HG03095 (cell line): ENCODE measurements around the gene GALNS.

Experiments
- ATAC-seq: cut with Tn5 transposase; IDR thresholded peaks from one replicate; pipeline ENCODE4 v1.9.1; 2021; ENCODE audit warnings: moderate library complexity; ENCODE audit not compliant: unreplicated experiment

The GALNS gene

DNA sequence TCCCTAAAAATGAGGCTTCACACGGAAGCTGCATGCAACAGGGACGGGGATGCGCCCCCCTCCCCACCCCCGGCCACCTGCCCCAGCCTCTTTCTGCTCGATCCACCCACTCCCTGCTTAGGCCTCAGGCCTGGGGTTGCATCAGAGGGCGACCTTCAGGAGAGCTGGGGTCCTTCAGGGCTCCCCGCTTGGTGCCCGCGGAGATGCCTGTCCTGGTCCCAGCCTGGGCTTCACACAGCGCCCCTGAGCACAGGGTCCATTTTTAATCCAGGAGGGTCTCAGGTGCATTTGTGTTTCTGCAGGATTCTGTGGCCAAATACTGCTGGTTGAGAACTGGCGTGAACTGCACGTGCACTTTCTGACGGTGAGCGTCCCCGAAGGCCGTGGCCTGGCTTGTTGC lies 37.6 kb downstream of the GALNS start:
- no peak for ATAC-seq

DNA sequence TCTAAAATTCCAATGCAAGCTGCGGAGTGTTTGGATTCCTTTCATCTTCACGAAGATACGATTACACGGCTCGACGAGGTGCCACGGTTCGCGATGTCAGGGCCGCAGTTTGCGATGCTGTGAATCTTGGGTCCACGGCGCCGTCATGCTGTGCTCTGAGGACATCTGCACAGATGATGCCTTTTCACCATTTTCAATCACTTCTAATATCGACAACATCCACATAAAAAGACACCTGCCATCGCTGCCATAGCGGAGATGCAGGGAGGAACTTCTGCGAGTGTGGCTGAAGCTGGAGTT lies 38.2 kb downstream of the GALNS start:
- no peak for ATAC-seq

DNA sequence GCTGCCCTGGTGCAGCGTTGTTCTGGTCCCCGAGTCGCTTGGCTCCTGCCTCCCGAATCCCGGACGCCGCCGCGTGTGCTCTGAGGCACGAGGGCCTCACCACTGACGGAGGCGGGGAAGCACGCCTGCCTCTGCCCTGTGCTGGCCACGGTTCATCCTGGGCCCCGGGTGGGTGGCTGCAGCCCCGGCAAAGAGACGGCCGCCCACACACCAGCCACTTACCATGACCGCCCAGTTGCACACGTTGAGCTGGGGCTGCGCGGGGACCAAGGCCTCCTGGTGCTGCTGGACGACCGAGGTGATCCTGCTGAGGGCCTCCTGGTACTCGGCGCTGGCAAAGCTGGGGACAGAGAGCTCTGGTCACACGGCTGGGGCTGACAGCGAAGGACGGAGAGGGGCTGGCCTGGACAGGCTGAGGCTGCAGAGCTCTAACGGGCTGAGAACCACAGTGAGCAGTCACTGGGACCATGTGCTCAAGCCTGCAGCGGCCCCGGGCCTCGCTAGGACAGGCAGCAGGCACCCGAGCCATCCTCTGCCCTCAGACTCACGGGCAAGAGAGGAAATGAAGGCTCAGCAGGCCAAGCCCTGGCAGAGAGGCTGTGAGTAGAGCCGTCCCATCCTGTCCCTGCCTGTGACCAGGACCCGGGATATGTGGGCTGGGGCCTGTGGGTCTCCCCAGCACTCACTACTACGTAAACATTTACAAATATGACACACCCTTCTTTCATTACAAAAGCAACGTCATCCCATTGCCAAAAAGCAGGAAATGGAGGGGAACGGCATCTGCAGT lies 38.8 kb downstream of the GALNS start:
- no peak for ATAC-seq

DNA sequence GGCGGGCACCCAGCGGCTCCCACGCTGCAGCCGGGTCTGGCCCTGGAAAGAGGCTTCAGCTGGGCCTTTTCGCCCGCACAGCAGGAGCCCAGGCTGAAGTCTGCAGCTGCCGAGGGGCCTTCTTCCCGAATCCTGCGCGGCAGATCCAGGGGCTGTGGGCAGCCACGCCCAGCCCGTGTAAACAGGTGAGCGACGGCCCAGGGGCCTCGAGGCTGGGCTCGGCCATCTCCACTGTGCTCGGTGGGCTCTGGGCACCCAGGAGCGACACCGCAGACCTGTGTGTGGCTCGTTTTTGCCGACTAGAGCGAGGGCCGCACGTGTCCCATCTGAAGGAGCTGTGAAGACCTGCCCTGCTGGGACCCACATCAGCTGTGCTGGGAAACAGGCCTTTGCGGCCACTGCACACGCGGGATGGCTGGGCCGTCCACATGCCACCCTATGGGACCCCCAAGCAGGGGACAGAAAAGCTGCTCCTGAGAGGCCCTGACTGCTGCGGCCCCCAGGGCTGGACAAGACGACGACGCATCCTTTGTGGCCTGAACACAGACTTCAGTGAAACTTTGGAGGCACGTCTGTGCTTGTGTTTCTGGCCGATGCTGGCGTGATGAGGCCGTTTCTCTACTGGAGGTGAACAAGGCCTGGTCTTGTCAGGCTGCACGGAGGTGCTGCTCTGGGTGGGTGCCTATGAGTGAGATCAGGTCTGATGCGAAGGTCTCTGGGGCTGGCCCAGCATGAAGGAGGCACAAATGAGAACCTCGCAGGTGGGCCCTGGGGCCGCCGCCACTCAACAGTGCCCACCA lies 39.8 kb downstream of the GALNS start:
- ATAC-seq, result no peak

DNA sequence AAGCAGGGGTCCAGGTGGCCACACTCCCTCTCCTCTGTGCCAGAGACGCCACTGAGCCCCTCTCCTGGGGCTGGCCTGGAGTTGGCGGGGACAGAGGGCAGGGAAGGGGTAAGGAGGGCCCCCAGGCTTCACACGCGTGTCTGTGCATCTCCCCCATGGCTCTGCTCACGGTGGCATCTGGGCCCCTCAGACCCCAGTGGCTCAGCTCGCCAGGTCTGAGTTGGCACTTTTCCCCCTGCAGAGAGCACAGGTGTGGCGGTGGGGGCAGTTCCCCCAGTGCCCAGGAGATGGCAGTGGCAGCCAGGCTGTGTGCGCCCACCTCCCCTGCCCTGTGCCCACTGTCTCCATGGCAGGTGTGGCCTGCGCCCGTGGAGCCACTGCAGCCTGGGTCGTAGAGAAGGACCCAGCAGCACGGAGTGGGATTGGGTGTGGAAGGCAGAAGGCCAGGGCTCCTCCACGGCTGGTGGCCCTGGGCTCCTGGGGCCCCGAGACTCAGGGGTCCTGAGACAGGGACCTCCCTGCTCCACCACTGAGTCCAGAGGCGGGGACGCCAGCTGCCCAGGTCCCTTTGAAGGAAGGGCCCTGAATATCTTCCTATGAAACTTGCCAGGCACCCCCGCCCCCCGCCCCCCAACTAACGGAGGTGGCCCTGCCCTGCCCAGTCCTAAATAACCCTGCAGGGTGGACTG lies 40.7 kb downstream of the GALNS start:
- no peak for ATAC-seq

DNA sequence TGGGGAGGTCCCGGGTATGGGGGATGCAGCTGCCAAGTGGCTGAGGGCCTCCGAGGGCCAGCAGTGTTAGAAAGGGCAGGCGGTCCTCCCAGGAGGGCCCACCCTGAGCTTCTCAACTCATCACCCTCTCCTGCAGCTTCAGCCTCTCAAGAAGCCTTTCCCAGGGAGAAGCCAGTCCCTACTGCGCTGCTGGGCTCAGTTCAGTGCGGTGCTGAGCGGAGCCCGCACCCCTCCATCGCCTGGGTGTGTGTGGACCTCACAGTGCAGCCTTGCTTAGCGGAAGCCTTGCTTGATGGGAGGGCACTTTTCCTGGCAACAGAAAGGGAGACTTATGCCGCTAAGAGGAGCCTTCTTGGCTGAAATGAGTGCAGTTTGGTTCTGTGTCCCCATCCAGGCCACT lies 41.5 kb downstream of the GALNS start:
- ATAC-seq, result no peak

DNA sequence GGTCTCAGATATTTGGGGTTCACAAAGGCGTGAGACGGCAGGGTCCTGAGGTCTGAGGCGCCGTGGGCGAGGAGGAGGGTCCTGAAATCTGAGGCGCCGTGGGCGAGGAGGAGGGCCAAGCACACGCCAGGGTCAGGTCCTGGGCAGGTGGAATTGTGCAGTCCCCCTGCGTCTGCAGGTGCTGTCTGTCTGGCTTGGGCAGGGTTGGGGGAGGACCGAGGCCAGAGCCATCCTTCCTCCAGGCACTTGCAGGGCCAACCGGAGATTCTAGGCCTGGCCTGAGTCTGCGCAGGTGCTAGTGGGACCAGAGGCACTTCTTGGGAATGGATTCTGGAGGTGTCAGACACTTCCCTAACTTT lies 42.6 kb downstream of the GALNS start:
- ATAC-seq, result no peak

DNA sequence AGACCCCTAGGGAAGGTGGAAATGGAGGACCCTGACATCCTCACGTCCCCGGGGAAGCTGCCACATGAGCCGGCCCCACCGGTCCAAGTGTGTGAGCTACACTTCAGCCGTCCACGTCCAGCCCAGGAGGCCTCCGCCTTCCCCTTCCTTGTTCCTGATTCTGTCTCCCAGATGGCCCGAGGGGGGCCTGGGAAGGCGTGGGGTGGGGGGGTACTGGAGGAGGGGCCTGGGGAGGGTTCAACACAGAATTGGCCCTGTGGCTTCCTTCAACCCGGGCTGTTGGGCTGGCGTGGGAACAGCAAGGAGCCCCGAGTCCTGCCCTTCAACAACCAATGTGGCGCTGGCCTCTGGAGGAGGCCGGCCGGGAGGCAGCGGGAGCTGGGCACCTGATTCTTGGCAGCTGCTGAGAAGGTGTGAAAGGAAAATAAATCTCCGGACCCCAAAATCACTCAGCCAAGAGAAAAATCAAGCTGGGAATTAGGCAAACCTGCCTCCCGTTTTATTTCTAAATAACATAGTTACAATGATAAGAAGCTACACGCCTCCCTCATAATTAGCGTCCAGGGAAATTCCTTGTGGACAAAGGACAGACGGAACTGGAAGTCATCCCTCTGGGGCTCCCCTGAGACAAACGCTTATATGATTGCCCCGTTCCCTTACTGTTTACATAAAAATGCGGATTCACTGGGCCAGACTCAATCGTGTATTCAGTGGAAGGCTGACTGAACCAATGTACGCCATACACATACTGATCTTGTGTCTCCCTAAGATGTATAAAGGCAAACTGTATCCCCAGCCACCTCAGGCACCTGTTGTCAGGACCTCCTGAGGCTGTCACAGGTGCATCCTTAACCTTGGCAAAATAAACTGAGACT lies 43.2 kb downstream of the GALNS start:
- no peak for ATAC-seq

DNA sequence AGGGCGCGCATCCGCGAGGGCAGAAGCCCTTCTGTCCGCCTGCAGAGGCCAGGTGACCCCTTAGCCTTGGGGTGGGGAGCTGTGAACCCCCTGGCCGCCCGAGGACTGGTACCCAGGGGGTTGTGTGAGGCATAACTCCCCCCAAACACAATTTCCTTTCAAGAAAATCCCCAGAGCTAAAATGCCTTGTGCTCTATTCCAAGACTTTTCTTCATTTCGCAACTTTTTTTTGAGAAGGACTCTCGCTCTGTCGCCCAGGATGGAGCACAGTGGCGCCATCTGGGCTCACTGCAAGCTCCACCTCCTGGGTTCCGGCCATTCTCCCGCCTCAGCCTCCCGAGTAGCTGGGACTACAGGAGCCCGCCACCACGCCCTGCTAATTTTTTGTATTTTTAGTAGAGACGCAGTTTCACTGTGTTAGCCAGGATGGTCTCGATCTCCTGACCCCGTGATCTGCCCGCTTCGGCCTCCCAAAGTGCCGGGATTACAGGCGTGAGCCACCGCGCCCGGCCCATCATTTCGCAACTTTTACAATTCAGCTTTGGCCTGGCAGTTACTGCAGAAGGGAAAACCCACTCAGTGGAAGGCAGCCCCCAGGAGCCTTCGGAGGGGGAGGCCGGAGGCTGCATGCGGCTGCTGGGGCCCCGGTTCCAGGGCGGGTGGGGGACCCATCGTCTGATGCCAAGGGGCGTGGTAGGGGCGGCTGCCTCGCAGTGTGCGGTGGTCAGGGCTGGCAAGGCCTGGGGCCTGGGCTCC lies 44.1 kb downstream of the GALNS start:
- no peak for ATAC-seq

DNA sequence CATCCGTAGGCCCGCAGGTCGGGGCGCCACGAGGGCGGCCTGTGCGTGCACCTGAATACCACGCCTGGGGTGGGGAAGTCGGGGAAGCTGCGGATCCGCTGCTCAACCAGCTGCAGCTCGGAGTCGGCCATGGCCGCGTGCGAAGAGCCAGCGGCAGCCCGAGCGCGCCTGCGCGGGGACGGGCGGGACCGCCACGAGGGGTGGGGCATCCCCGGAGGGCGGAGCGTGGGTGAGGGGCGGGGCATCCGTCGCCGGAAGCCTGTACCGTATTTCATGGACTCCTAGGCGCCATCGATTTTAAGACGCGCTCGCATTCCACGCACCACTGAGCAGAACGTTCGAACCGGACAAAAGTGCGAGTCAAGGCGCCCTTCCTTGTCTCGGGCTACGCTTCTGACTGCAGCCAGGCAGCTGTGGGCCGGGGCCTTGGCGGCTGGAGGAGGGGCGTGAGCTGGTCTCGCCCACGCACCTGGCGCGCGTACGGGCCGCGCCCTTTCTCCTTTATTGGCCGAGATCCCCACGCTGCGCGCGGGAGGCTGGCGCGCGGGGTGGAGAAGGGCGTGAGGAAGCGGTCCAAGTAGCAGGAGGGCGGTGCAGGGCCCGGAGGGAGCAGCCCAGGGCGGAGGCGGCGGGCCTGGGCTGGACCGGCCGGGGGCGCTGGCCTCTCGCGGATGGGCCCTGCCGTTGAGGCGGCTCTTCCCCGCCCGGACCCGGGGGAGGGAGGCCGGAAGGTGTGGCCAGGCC lies 44.8 kb downstream of the GALNS start, which contains the start of gene APRT:
APRT (minus strand) TSS at position 160 of the 744 bp plus-strand sequence; CDS start at position 131, 29 bp downstream.
- ATAC-seq, result peak; percentile 53

DNA sequence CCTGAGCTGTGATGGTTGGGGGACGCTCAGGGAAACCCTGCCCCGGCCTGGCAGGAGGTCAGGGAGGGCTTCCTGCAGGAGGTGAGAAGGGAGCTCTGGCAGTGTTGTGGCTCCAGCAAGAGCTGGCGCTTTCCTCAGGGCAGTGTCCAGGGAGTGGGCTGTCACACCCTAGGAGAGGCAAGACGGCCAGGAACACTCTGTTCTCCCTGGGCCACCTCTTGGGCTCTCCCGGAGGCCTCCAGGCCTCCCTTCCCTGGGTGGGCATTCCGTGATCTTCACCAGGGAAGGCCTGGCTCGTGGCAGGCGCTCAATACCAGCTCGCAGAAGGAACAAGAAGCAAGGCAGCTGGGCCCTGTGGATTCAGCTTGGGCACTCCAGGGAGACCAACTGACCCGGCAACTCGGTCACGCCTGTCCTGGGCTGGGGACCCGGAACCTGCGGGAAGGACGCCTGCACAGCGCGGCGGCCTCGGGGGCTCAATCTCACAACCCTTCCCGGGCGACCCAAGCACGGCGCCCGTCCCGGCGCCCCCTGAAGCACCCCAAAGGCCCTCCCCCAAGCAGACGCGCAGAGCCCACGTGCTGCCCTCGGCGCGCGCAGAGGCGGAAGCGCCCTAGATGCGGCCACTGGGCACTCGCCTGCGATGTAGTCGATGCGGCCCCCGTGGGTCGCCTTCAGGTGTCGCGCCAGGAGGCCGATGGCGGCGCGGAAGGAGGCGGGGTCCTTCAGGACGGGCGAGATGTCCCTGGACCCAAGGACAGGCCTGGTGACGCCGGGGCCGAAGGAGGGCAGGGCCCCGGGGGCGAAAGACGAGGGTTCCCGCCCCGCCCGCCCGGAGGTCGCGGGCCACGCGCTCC lies 45.6 kb downstream of the GALNS start:
- ATAC-seq, result peak; percentile 45

DNA sequence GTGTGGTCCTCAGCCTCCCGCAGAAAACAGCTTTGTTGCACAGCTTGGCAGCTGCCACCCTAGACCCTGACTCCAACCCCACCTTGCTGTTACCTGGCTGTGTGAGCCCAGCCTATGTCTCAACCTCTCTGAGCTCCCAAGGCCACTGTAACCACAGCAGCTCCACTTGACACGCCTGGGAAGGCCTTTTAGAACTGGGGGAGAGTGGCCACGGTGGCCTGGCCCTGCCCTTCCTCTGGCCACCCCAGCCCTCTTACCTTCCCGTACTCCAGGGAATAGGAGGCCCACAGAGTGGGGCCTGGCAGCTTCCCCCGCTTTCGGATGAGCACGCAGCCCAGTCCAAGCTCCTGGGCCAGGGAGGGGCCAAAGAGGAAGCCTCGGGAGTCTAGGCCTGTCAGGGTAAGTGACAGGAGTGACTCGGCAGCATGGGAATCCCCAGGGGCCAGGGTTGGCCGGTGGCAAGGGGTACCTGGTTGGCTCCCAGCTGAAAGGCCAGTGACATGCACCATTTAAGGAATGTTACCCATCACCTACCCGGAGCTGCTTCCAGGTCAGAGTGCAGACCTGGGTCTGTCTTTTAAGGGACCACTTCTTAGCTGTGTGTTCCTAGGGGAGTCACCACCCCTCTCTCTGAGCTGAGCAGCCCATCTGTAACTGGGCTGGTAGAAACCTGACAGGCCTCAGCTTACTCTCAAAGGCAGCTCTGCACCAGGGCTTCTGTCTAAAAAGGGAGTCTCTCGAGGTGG lies 46.4 kb downstream of the GALNS start:
- no peak for ATAC-seq

DNA sequence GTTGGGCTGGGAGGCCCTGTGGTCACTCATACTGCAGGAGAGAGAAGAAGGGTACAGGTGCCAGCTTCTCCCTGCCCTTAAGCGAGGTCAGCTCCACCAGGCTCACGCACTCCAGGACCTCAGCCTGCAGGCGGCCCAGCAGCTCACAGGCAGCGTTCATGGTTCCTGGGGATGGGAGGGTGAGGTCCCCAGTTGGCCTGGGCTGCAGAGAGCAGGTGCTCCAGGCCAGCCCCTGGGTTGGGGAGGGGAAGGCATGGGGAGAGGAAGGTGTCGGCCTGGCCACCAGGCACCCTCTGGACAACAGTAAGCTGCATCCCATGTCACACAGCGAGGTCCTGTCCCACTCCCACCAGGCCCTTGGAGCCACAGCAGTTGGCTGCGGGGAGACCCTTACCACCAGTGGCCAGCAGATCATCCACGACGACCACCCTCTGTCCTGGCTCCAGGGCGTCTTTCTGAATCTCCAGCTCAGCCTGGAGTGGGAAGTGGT lies 47.0 kb downstream of the GALNS start:
- ATAC-seq, result no peak

DNA sequence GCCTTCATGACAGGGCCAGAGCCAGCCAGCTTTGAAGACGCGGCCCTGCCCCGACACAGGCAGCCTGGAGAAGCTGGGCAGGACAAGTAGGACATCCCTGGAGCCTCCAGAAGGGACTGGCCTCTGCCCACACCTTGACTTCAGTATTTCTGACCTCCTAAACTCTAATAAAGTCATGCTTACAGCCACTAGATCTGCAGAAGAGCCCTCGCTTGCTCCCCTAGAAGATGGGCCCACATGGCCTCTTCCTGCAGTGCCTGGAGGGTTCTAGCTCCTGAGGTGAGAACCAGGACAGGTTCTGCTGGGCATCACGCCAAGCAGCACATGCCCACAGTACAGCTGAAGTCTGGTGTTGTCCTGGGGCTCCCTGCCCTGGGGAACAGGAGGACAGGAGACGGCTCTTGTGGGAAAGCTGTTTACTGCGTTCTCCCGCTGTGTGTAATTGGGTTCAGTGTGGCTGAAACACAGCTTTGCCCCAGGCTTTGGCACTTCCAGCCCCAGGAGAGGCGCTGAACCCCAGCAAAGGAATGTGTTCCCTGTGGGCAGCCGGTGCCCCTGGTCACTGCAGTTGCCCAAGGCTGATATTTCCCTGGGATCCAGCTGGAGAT lies 47.6 kb downstream of the GALNS start:
- no peak for ATAC-seq

DNA sequence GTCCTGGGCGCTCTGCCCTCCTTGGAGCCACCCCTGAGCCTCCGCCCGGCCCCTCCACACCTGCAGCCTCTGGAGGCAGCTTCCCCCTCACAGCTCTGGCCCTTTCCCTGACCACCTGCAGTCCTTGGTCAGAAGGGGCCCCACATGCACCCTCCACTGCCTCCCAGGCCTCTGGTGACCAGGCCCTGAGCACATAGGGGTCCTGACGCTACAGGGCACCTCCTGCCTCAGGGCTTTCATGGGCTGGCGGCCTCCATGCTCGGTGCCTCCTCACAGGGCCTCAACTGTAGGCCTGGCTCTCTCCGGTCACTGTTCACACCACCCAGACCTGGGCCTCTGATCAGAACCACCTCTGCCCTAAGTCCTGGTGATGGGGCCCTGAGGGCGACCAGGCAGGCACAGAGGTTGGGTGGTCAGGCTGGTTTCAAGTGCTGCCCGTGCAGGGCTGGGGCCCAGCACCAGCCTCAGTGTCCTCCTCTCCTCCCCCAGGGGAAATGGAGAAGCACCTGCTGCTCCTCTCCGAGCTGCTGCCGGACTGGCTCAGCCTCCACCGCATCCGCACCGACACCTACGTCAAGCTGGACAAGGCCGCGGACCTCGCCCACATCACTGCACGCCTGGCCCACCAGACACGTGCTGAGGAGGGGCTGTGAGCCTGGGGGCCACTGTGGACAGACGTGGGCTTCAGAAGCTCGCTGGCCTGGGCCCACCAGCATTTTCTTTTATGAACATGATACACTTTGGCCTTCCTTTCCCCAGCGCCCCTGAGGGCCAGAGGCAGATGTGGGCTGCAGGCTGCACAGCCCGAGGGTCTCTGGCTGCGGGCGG lies 48.9 kb downstream of the GALNS start:
- no peak for ATAC-seq

DNA sequence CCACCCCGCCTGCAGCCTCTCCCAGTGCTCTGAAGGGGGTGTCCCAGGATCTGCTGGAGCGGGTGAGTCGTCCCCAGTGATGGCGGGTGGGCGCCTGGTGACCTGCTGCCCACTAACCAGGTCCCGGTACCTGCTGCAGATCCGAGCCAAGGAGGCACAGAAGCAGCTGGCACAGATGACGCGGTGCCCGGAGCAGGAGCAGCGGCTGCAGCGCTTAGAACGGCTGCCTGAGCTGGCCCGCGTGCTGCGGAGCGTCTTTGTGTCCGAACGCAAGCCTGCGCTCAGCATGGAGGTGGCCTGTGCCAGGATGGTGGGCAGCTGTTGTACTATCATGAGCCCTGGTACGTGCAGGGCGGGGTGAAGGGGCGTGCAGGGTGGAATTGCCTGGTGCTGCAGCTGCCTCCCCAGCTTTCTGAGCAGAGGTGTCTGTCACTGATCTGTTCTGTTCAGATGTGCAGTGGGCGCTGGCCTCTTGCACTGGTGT lies 49.6 kb downstream of the GALNS start:
- no peak for ATAC-seq
